DOHH2 (cell line): ENCODE results near the gene OR56B1.
"Not testable (repeated sequence)": the region's sequence is repeated elsewhere in the genome, so short reads cannot be mapped to it uniquely, and the experiment has no call there.

Experiments used
- H3F3A ChIP-seq: fragments of 200-600 bp; sonication (generic), shearing (Covaris generic); 2 replicates; pipeline ENCODE4 v1.6.0; 2016; ENCODE audit warnings: antibody characterized with exemption, mild to moderate bottlenecking; ENCODE audit not compliant: control insufficient read depth, insufficient read depth
- H3K27ac ChIP-seq: fragments of 200-600 bp; sonication (generic); 2 replicates; pipeline ENCODE4 v1.5.1; 2014; ENCODE audit warnings: low read depth, mild to moderate bottlenecking, low read length, moderate library complexity
- H3K27me3 ChIP-seq: fragments of 200-600 bp; sonication (generic); 2 replicates; pipeline ENCODE4 v1.6.1; 2014; ENCODE audit warnings: mild to moderate bottlenecking, low read length, mixed read lengths; ENCODE audit not compliant: control insufficient read depth
- H3K36me3 ChIP-seq: fragments of 200-600 bp; sonication (generic); 2 replicates; pipeline ENCODE4 v1.6.1; 2014; ENCODE audit warnings: mild to moderate bottlenecking, low read length, moderate library complexity, mixed read lengths; ENCODE audit not compliant: control insufficient read depth
- H3K4me1 ChIP-seq: fragments of 200-600 bp; sonication (generic); 2 replicates; pipeline ENCODE4 v1.6.1; 2014; ENCODE audit warnings: mild to moderate bottlenecking, low read length, mixed read lengths; ENCODE audit not compliant: control insufficient read depth
- H3K4me2 ChIP-seq: fragments of 200-600 bp; sonication (generic); 2 replicates; pipeline ENCODE4 v1.6.0; 2014; ENCODE audit warnings: mild to moderate bottlenecking, low read length, moderate library complexity
- H3K4me3 ChIP-seq: fragments of 200-600 bp; sonication (generic); 2 replicates; pipeline ENCODE4 v1.5.1; 2014; ENCODE audit warnings: mild to moderate bottlenecking, low read length, mixed read lengths
- H3K79me2 ChIP-seq: fragments of 200-600 bp; sonication (generic); 2 replicates; pipeline ENCODE4 v1.6.1; 2014; ENCODE audit warnings: mild to moderate bottlenecking, low read length, mixed read lengths; ENCODE audit not compliant: control insufficient read depth
- H3K9me2 ChIP-seq: fragments of 200-600 bp; sonication (generic); replicated peaks from 2 replicates; pipeline ENCODE4 v1.6.1; 2014; ENCODE audit warnings: mild to moderate bottlenecking, low read length, mixed read lengths; ENCODE audit not compliant: control insufficient read depth
- H3K9me3 ChIP-seq: fragments of 200-600 bp; sonication (generic); 2 replicates; pipeline ENCODE4 v1.6.1; 2014; ENCODE audit warnings: antibody characterized with exemption, low read length, mixed read lengths; ENCODE audit not compliant: control insufficient read depth, insufficient read depth
- H4K20me1 ChIP-seq: fragments of 200-600 bp; sonication (generic); 2 replicates; pipeline ENCODE4 v1.6.0; 2014; ENCODE audit warnings: low read depth, mild to moderate bottlenecking, antibody characterized with exemption, low read length, moderate library complexity; ENCODE audit not compliant: control insufficient read depth, insufficient read depth
- EZH2phosphoT487 ChIP-seq: fragments of 200-600 bp; sonication (generic); IDR thresholded peaks from 2 replicates; pipeline ENCODE4 v1.6.1; 2017; ENCODE audit warnings: borderline replicate concordance, mild to moderate bottlenecking, antibody characterized with exemption, low read length, moderate library complexity, mixed read lengths
- TF ChIP-seq, protein P1 (sequence below): fragments of 200-600 bp; sonication (generic); IDR thresholded peaks from one replicate; pipeline ENCODE4 v1.5.1; 2014; ENCODE audit warnings: antibody characterized with exemption, mild to moderate bottlenecking, low read depth, low read length; ENCODE audit not compliant: poor library complexity, severe bottlenecking

Gene OR56B1

DNA sequence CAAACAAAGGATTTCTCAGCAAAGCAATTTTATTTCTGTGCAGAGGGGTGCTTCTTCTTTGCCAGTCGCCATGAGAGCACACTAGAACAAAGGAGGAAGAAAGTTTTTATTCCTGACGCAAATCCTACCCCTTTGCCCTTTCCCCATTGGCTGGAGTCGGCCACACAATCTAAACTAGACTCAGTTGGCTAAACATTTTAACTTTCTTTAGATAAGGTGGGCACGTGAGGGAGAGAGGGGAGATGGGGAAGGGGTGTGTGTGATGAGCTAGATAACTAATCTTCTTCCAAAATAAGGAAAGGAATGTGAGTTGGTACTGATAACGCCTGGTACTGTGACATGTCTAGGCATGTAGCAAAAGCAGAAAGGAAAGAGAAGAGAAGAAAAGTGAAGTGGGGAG is 46.0 kb upstream of the OR56B1 start:
- TF ChIP-seq, protein P1, sequence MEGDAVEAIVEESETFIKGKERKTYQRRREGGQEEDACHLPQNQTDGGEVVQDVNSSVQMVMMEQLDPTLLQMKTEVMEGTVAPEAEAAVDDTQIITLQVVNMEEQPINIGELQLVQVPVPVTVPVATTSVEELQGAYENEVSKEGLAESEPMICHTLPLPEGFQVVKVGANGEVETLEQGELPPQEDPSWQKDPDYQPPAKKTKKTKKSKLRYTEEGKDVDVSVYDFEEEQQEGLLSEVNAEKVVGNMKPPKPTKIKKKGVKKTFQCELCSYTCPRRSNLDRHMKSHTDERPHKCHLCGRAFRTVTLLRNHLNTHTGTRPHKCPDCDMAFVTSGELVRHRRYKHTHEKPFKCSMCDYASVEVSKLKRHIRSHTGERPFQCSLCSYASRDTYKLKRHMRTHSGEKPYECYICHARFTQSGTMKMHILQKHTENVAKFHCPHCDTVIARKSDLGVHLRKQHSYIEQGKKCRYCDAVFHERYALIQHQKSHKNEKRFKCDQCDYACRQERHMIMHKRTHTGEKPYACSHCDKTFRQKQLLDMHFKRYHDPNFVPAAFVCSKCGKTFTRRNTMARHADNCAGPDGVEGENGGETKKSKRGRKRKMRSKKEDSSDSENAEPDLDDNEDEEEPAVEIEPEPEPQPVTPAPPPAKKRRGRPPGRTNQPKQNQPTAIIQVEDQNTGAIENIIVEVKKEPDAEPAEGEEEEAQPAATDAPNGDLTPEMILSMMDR = no peak
- TF ChIP-seq EZH2phosphoT487 = no peak
- Histone ChIP-seq H3K4me3 (peak overlapping the region; percentile 78), H3K27ac (peak overlapping the region; percentile 90), H3K36me3 (peaks cover 3% of the 10 kb centered on the region), H3K9me2 (no peaks in the 10 kb centered on the region), H3K79me2 (peaks cover 23% of the 10 kb centered on the region), H3K4me1 (peaks cover 37% of the 10 kb centered on the region), H4K20me1 (no peaks in the 10 kb centered on the region), H3K9me3 (no peaks in the 10 kb centered on the region), H3K4me2 (peak overlapping the region; percentile 81), H3F3A (peaks cover 11% of the 10 kb centered on the region), H3K27me3 (no peaks in the 10 kb centered on the region)

DNA sequence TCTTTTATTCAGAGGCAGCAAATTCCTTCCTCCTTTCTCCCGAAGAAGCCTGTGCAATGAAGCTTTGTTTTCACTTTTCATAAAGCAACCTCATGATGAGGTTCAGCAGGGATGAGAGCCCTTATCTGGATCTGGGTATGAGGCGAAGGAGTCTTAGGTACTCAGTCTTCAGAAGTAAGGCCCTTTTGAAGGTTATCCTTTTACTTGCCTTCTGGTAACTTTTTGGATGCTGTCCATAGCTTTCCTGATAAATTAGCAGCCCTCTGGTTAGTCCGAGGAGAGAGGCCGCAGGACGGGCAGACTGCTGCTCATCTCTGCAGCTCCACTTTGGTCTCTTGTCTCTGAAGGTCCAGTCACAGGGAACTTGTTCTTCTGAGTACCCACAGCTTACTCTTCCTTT is 45.5 kb upstream of the OR56B1 start:
- Histone ChIP-seq H3F3A (peaks cover 11% of the 10 kb centered on the region), H3K4me2 (peak overlapping the region; percentile 81), H3K79me2 (peaks cover 23% of the 10 kb centered on the region), H3K4me1 (peaks cover 37% of the 10 kb centered on the region), H3K9me3 (no peaks in the 10 kb centered on the region), H3K27me3 (no peaks in the 10 kb centered on the region), H3K27ac (peak overlapping the region; percentile 90), H3K36me3 (peaks cover 3% of the 10 kb centered on the region), H3K4me3 (peak overlapping the region; percentile 78), H3K9me2 (no peaks in the 10 kb centered on the region), H4K20me1 (no peaks in the 10 kb centered on the region)
- no peak for TF ChIP-seq EZH2phosphoT487
- TF ChIP-seq, protein P1 = no peak

DNA sequence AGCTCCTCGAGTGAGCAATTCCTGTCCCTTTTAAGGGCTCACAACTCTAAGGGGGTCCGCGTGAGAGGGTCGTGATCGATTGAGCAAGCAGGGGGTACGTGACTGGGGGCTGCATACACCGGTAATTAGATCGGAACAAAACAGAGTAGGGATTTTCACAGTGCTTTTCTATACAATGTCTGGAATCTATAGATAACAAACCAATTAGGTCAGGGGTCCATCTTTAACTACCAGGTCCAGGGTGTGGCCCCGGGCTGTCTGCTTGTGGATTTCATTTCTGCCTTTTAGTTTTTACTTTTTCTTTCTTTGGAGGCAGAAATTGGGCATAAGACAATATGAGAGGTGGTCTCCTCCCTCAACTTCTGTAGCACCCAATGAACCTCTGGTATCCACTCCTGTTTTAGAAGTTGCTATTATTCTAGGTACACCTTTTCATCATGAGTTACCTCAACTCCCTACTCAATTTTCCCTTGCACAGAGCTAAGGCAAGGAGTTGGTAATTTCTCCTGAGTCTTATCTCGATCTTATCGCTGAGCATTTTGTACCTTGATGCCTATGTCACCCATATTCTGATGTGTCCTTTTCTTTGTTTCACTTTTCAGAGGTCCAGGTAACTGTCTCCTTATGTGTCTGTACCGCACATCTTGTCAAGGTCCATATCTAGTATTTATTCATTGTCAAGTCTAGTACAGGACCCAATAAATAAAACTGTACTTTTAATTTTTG is 44.8 kb upstream of the OR56B1 start:
- not testable (repeated sequence) for H3K36me3 ChIP-seq, H3K27me3 ChIP-seq, H3K9me2 ChIP-seq, H3K9me3 ChIP-seq, H4K20me1 ChIP-seq
- Histone ChIP-seq H3K4me3 (peak overlapping the region; percentile 78), H3K27ac (peak overlapping the region; percentile 90), H3F3A (peaks cover 11% of the 10 kb centered on the region), H3K4me2 (peak overlapping the region; percentile 81), H3K79me2 (peaks cover 23% of the 10 kb centered on the region), H3K4me1 (peaks cover 37% of the 10 kb centered on the region)

DNA sequence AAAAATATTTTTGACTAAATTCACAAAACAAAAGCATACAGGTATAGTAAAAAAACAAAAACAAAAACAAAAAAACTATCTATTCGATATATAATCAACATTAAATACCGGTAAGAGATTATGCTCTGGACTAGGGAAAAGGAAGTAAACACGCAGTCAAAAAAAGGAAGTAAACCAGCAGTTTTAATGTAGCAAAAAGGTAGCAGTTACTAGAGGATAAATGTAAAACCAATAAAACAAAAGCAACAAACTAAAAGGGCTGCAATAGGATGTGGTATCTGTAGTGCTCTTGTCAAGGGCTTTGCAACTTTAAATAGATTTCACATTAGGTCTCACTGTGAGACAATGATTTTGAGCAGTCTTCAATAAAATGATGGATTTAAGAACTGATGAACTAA is 44.3 kb upstream of the OR56B1 start:
- Histone ChIP-seq H3F3A (peaks cover 11% of the 10 kb centered on the region), H3K27ac (peak overlapping the region; percentile 51), H3K4me3 (peak overlapping the region; percentile 78), H3K36me3 (peaks cover 3% of the 10 kb centered on the region), H3K9me3 (no peaks in the 10 kb centered on the region), H3K9me2 (no peaks in the 10 kb centered on the region), H3K79me2 (peaks cover 23% of the 10 kb centered on the region), H3K27me3 (no peaks in the 10 kb centered on the region), H4K20me1 (no peaks in the 10 kb centered on the region), H3K4me1 (peaks cover 37% of the 10 kb centered on the region), H3K4me2 (peak overlapping the region; percentile 81)
- no peak for TF ChIP-seq EZH2phosphoT487
- TF ChIP-seq, protein P1 = no peak
